ENCODE measurements around the gene NAT8L. TPM values are rescaled to one million over a fixed set of nuclear protein-coding genes. Genes with fewer than 3 reads are reported as not detected.

NAT8L gene
- total RNA-seq, 4 donors from 2014 or later, result 1.5 to 3.2 (median 1.8) TPM

GRCh38 chr4:2062168-2062807 lies 3.2 kb downstream of the NAT8L start:
- no peaks in the 10 kb centered on the region for H3K4me1 ChIP-seq
- no peak overlapping the region for H3K4me3 ChIP-seq
- DNase-seq, result no peak
- no peak for TF ChIP-seq CTCF (IDR thresholded peaks at IDR 0.05 in 4 of 5, conservative IDR thresholded peaks at IDR 0.05 in 1 of 5)
- no peak for TF ChIP-seq POLR2A (IDR thresholded peaks at IDR 0.05)
- peaks cover 8 to 23% (median 10%) of the 10 kb centered on the region in 3 donors for H3K27me3 ChIP-seq
- in situ Hi-C loops (cut with MboI; ENCODE audit: low sequenced_read_pairs in 4 of 4) (no loop called here), intact Hi-C loops (cut with DNase I; ENCODE audit: low total_unique reads) (no loop called here)
- H3K27ac ChIP-seq, result no peak overlapping the region
- H3K36me3 ChIP-seq, result no peaks in the 10 kb centered on the region
- no peak for ATAC-seq
- H3K9me3 ChIP-seq, result no peaks in the 10 kb centered on the region

- Histone ChIP-seq H3K9me3 (no peaks in the 10 kb centered on the region), H3K27ac (no peak overlapping the region), H3K4me3 (no peak overlapping the region), H3K4me1 (no peaks in the 10 kb centered on the region), H3K36me3 (no peaks in the 10 kb centered on the region), H3K27me3 (peaks cover 8 to 16% (median 10%) of the 10 kb centered on the region in 3 donors)
- ATAC-seq (no peak), DNase-seq (no peak)
- no peak for TF ChIP-seq CTCF (IDR thresholded peaks at IDR 0.05 in 4 of 5, conservative IDR thresholded peaks at IDR 0.05 in 1 of 5)
- TF ChIP-seq POLR2A (IDR thresholded peaks at IDR 0.05), result no peak
- in situ Hi-C loops (cut with MboI; ENCODE audit: low sequenced_read_pairs in 4 of 4), result no loop called here
- intact Hi-C loops (cut with DNase I; ENCODE audit: low total_unique reads), result no loop called here
Observed at GRCh38 chr4:2062808-2063524, 3.8 kb downstream of the NAT8L start.

GRCh38 chr4:2063557-2064275 lies 4.6 kb downstream of the NAT8L start:
- DNase-seq (no peak), ATAC-seq (no peak)
- no peaks in the 10 kb centered on the region for H3K9me3 ChIP-seq
- in situ Hi-C loops (cut with MboI; ENCODE audit: low sequenced_read_pairs in 4 of 4), result no loop called here
- no peaks in the 10 kb centered on the region for H3K36me3 ChIP-seq
- TF ChIP-seq CTCF (IDR thresholded peaks at IDR 0.05 in 4 of 5, conservative IDR thresholded peaks at IDR 0.05 in 1 of 5), result no peak
- no peak for TF ChIP-seq POLR2A (IDR thresholded peaks at IDR 0.05)
- no peak overlapping the region for H3K27ac ChIP-seq
- H3K4me1 ChIP-seq, result no peaks in the 10 kb centered on the region
- intact Hi-C loops (cut with DNase I; ENCODE audit: low total_unique reads), result no loop called here
- no peak overlapping the region for H3K4me3 ChIP-seq
- H3K27me3 ChIP-seq, result peaks cover 8 to 12% (median 8%) of the 10 kb centered on the region in 3 donors

- no peak overlapping the region for H3K27ac ChIP-seq
- in situ Hi-C loops (cut with MboI; ENCODE audit: low sequenced_read_pairs in 4 of 4) (no loop called here), intact Hi-C loops (cut with DNase I; ENCODE audit: low total_unique reads) (no loop called here)
- DNase-seq (no peak), ATAC-seq (no peak)
- H3K4me1 ChIP-seq, result no peaks in the 10 kb centered on the region
- peaks cover 8 to 12% (median 8%) of the 10 kb centered on the region in 3 donors for H3K27me3 ChIP-seq
- TF ChIP-seq POLR2A (IDR thresholded peaks at IDR 0.05) (no peak), CTCF (IDR thresholded peaks at IDR 0.05 in 4 of 5, conservative IDR thresholded peaks at IDR 0.05 in 1 of 5) (no peak)
- no peaks in the 10 kb centered on the region for H3K36me3 ChIP-seq
- H3K4me3 ChIP-seq, result no peak overlapping the region
- H3K9me3 ChIP-seq, result no peaks in the 10 kb centered on the region
Observed at GRCh38 chr4:2064276-2064991, 5.3 kb downstream of the NAT8L start.
